GM21723 (cell line): ENCODE measurements around the gene NME8.

Experiments
- ATAC-seq: cut with Tn5 transposase; IDR thresholded peaks from one replicate; pipeline ENCODE4 v1.9.1; 2021; ENCODE audit warnings: mild to moderate bottlenecking, moderate library complexity; ENCODE audit not compliant: unreplicated experiment

Gene NME8

GRCh38 chr7:37930226-37930948, 82.0 kb downstream of the NME8 start:
- no peak for ATAC-seq

GRCh38 chr7:37932543-37932942, 84.1 kb downstream of the NME8 start:
- ATAC-seq: no peak

DNA sequence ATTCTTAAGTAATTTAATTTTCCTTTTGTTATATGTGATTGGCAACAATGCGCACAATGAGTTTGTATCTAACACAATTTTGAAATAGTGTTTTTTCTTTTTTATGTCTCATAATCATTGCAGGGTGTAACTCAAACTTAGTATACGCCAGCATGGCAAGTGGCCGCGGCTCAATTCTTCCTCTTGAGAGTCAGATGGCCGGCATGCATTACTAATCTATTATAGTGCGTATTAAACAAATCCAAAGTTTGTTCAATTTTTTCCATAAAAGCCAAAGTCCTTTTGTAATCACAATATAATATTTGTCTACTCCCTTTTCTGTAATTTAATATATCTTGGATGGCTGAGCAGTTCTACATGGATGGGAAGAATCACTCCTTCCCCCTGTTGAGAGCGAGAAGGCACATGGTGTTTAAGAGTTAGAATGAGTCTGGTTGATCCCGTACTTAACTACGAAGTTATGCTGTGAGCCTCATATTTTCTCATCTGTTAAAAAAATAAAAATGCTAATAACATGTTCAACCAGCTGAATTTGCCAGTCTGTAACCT, 84.7 kb downstream of the NME8 start:
- ATAC-seq: no peak

- ATAC-seq: no peak
These were observed 94.7 kb downstream of the NME8 start for GRCh38 chr7:37942934-37943610.

DNA sequence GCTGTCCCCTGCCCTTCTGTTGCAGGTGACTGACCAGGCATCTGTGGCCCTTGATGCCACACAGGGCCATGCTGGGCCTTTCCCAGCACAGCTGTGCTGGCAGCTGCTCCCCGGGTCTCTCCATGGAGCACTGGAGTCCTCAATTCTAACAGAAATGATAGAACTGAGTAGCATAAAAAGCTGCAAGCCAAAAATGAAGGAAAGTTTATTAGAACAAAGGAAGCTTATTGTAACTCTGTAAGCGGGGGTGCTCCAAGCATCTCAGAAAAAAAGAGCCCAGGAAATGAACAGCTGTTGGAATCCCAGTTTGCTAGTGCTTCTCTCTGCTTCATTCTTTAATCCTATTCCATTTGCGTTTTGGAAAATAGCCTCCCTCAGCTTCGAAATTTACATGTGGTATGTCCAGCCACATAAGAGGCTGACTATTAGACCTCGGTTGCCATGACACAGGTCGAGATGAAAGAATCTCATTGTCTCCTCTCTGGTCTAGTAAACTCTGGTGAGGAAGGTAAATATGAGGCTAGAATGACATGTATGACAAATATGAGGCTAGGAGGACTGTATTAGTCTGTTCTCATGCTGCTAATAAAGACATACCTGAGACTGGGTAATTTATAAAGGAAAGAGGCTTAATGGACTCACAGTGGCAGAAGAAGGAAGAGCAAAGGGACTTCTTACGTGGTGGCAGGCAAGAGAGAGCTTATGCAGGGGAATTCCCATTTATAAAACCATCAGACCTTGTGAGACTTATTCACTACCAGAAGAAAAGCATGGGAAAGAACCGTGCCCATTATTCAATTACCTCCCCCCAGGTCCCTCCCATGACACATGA, 95.7 kb downstream of the NME8 start:
- no peak for ATAC-seq

DNA sequence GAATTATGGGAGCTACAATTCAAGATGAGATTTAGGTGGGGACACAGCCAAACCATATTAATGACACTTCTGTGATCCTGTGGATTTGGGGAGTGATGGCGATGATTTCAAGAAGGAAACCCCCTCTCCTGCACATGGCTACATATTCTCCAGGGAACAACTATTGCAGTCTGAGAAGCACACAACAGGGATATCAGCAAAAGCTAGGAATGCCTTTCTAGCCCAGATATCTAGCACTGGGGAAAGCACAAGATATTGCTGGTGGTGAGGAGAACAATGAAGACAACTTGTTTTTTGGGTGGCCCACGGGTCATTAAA, 96.3 kb downstream of the NME8 start:
- no peak for ATAC-seq

GRCh38 chr7:37945336-37945735, 96.9 kb downstream of the NME8 start:
- ATAC-seq: no peak

DNA sequence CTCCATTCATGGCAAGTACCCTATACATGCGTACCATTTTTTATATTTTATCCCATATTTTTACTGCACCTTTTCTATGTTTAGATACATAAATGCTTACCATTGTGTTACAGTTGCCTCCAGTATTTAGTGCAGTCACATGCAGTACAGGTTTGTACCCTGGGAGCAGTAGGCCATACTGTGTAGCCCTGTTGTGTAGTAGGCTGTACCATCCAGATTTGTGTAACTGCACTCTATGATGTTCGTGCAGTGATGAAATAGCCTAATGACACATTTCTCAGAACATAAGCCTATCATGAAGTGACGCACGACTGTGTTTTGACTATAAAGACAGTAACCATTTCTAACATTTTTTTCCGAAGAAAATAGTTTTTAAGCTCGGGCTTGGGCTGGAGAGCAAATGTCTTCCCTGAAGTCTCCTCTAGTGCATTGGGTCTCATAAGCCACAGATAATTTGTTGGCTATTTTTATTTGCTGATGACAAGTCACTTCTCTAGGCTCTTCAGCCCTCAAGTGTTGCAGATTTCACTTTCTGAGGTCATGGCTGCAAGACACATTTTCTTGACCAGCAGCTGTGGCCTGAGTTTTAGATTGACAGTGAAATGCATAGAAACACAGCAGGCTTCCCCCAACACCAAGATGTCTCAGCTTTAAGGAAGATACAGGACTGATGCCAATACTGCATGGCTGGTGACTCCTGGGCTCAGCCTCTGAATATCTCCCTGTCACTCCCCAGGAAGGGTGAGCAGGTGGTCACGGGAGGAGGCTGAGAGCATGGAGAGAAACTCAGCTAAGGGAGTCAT, 98.9 kb downstream of the NME8 start:
- no peak for ATAC-seq

DNA sequence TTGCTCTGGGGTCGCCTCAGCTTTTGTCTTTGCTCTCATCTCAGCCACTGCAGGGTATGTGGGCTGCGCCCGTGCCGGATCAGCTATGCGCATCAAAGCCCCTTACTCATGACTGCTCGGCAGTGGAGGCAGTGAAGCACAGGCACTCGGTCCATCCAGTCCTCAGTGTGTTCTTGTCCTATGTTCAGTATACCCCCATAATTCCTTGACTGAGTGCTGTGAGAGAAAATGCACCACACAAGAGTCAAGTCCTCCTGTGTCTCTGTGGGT, 99.5 kb downstream of the NME8 start:
- ATAC-seq: no peak
